GM19463 (cell line): ENCODE results near the gene SUZ12.
A peak's percentile ranks its signal among the peaks of the same experiment; 100 is the strongest.
"Not testable (repeated sequence)": the region's sequence is repeated elsewhere in the genome, so short reads cannot be mapped to it uniquely, and the experiment has no call there.

Experiments used
- ATAC-seq: cut with Tn5 transposase; IDR thresholded peaks from one replicate; pipeline ENCODE4 v1.9.1; 2021; ENCODE audit warnings: mild to moderate bottlenecking, moderate library complexity; ENCODE audit not compliant: unreplicated experiment

SUZ12 gene

DNA sequence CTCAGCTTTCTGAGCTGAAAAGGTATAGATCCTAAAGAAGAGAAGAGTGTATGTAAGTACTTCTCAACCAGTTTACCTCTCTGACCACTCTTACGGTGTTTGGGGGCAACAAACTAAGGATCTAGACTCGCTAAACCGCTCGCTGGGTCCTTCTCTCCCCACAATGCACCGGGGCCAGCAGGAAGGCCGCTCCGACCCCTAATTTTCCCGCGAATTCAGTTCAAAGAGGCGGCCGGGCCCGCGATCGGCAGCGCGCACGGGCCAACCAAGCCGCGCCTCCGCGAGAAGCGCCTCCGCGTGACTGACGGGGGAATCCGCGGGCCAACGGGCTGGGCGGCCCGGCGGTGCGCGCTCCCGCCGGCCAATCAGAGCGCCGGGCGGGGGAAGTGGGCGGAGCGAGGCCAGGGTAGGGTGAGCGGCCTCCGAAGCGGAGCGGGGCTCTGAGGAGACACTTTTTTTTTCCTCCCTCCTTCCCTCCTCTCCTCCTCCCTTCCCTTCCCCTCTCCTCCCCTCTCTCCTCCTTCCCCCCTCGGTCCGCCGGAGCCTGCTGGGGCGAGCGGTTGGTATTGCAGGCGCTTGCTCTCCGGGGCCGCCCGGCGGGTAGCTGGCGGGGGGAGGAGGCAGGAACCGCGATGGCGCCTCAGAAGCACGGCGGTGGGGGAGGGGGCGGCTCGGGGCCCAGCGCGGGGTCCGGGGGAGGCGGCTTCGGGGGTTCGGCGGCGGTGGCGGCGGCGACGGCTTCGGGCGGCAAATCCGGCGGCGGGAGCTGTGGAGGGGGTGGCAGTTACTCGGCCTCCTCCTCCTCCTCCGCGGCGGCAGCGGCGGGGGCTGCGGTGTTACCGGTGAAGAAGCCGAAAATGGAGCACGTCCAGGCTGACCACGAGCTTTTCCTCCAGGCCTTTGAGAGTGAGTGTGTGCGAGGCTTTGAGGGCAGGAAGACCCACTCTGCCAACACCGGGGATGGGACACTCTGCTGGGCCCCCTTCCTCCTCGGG is at the start of gene SUZ12:
Gene SUZ12, plus strand, starts transcription at position 393 of the 995 bp plus-strand sequence. Its CDS starts 240 bp downstream, at position 633.
- peak; percentile 94 for ATAC-seq

DNA sequence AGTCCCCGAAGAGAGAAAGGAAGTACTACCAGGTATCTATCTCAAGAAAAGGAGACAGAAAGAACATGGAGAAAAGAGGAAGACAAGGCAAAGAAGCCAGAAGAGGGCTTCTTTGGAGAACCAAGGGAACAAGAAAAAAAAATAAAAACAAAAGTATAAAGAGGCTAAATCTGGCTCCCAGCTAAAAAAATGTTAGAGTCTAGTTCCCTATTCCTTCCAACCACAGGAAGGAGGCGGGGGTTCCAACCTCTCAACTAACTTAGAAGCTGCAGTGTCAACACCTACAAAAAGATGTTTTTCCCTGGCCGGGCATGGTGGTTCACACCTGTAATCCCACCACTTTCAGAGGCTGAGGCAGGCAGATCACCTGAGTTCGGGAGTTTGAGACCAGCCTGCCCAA is 48.7 kb upstream of the SUZ12 start:
- ATAC-seq = no peak

DNA sequence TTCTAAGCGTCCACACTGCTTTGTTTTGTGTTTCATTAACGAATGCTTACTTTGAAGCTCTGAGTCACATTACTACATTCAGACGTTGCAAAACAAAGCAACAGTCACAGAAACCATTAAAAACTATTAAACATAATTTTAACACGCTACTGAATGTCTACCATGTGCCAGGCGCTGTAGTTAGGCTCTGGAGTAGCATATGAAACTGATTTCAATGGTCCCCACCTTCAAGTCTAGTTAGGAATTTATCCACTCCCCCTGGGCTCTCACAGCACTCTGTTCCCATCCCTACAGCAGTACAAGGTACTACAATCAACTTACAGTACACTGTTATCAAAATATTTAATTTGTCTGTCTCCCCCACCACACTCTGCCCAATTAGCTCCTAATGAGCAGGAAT is 35.9 kb upstream of the SUZ12 start:
- no peak for ATAC-seq

DNA sequence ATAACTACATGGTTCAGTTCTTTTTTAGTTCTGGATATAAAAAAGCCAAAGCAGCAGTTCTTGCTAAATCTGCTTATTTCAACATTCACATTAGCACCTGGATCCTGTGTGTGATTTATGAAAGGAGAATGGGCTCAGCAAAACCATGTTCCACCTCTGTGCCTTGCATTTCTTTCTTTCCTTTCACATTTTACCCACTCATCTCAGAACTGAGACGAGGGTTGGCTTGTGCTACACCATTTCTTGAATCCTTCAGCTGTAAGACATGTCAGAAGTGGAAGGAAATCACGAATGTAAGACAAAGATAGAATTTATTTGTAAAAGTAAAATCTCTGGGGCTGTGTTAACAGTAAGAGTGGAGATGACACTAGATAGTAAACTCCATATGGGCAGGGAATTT is 34.1 kb upstream of the SUZ12 start:
- ATAC-seq = no peak

DNA sequence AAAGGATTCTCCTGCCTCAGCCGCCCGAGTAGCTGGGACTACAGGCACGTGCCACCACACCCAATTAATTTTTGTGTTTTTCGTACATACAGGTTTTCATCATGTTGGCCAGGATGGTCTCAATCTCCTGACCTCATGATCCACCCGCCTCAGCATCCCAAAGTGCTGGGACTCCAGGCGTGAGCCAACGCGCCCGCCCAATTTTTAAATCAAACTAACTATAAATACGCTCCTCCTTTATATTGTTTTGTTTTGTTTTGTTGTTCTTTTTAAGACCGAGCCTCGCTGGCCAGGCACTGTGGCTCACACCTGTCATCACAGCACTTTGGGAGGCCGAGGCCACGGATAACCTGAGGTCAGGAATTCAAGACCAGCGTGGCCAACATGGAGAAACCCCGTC is 33.4 kb upstream of the SUZ12 start:
- ATAC-seq = no peak

DNA sequence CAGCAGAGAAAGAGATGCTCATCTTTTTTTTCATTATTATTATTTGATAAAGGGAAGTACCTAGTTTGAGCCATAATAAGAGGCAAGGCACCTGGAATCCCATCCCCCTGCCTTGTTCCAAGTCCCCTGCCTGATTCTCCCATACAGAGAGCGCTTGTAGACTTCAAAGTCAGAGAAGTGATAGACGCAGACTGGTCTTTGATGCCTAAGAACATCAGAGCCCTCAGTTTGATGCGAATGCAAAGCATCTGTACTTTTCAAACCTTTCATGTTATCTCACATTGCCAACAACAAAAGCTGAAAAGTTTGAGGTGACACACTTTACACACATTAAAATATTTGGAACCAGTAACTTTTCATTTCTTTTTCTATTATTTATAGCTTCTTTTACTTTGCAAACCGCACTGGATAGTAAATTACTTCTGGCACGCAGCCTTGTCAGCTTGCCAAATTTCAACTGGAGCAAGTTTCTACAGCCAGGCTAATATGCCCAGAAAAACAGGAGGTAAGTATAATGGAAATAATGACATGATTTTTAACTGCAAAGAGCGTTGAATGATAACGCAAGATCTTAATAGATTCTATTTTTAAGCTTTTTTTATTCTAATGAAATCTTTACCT is 29.4 kb upstream of the SUZ12 start:
- no peak for ATAC-seq

DNA sequence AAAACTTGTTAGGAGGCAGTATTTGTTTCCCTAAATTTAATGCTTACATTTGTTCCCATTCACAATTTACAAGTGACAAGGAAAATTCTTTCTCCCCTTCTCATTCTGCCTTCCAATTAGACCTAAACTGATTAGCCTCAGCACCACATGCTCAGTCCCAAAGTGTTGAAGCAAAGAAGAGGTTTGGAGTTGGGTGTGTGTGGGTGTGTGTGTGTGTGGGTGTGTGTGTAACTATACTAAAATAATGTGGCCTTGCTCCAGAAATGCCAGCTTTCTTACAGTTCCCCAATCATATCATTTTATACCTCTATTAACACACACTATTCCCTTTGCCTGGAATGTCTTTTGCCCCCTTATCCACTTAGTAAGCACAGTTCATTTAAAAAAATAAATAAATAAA is 28.4 kb upstream of the SUZ12 start:
- ATAC-seq = no peak

GRCh38 chr17:31912705-31913104 is 24.1 kb upstream of the SUZ12 start:
- ATAC-seq = not testable (repeated sequence)

DNA sequence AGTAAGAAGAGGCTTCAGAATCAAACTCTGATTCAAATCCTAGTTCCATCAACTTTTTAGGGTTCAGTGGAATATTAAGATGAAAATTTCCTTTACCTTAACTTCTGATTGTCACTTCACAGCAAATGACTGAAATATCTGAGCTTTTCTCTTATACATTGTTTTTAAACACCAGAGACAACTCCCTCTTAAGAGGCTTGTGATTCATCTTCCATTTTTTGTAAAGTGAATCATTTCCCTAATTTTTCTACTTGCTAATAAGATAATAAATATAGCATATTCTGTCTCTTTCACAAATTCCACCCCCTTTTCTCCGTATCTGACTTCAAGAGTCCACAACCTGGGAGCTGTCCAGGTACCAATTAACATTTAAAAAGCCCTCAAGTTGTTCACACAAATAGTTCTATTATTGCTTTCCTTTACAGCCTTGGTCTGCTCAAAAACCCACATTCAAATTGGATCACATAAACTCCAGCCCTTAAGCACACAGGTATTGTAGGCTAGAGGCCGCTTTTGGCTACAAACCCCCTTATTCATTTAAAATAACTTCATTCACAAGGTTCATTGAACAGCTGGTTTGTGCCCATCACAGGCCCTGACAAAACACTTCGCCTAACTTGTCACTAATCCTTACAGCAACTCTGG is 21.2 kb upstream of the SUZ12 start:
- ATAC-seq = no peak

DNA sequence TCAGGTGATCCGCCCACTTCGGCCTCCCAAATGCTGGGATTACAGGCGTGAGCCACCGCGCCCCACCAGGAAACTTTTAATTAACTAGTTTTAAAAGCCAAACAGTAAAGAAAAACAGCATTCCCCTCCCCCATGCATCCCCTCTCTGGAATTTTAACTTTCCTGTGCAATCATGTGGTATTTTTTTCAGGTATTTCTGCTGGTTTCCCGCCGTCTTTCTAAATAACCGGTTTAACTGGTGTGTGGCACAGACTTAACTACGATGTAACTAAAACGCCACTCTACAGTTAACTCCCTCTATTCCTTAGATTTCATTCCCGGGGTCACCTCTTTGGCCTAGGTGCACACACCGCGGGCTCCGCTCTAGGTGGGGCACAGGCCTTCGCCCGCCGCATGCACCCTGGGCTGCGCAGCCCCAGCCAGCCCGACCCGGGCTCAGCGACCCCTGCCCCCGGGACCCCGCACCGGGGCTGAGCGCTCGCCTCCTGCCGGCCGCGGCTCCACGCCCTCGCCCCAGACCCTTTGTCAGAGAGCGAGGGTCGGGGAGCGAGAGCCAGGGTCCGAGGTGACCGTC is 20.2 kb upstream of the SUZ12 start:
- ATAC-seq = no peak

GRCh38 chr17:31917065-31917529 is 19.7 kb upstream of the SUZ12 start:
- ATAC-seq = no peak

DNA sequence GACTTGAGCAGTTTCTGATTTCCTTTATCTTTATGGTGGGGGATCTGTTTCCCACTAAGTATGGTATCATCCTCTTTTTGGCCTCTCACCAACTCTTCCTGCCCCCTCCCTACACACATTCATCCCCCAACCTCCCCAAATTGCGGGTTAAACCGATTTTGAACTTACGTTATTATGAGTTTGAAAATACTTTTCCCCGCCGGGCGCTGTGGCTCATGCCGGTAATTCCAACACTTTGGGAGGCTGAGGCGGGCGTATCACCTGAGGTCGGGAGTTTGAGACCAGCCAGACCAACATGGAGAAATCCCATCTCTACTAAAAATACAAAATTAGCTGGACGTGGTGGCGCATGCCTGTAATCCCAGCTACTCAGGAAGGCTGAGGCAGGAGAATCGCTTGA is 19.1 kb upstream of the SUZ12 start:
- ATAC-seq = not testable (repeated sequence)

DNA sequence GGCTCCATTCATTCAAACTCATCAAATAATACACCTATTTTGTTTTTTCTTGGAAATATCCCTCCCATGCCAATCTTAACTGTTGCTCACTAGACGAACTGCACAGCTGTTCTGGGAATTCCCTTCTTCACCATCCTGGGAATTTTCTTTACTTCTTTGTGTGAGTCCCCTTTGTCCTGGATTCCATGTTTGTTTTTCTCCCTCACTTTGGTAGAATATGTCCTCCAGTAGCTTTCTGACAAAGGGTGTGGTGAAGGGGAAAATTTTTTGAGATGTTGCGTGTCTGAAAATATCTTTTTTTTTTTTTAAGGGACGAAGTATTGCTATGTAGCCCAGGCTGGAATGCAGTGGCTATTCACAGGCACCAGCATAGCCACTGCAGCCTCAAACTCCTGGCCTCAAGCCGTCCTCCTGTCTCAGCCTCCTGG is 18.1 kb upstream of the SUZ12 start:
- ATAC-seq = no peak

DNA sequence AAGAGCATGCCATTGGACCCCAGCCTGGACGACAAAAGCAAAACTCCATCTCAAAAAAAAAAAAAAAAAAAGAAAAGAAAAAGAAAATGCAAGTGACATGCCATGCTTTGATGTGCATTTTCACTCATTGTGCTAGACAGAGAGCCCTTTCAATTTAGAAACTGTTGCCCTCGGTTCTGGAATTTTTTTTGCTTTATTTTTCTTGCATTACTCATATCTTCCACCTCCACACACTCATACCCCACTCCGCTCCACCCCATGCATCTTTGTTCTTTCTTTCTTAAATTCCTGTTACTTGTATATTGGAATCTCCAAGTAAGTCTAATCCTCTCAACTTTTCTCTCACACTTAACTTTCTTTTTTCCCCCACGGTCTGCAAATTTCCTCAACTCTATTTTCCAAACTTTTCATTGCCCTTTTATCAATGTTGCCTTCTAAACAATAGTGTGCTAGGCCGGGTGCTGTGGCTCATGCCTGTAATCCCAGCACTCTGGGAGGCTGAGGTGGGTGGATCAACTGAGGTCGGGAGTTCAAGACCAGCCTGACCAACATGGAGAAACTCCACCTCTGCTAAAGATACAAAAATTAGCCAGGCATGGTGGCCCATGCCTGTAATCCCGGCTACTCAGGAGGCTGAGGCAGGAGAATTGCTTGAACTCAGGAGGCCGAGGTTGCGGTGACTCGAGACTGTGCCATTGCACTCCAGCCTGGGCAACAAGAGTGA is 16.8 kb upstream of the SUZ12 start:
- ATAC-seq = no peak

DNA sequence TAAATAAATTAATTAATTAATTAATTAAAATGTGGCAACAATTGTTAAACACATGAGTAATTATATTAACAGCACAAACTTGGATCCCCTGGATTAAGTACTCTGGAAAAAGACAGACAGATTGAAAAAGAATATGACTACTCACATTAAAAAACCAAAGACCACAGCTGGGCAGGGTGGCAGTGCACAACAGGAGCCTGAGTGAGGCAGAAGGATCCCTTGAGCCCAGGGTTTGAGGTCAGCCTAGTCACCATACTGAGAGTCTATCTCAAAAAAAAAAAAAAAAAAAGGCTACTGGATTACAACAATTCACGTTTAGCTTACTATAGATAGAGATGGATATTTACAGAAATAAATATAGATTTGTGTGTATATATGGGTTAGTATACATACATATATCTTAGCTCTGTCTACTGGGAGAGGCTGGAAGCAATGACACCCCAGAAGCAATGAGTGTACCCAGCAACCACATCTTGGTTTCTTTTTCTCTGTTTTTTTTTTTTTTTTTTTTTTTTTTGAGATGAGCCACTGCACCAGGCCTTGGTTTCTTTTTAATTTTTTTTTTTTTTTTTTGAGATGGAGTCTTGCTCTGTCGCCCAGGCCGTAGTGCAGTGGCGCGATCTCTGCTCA is 10.6 kb upstream of the SUZ12 start:
- no peak for ATAC-seq

DNA sequence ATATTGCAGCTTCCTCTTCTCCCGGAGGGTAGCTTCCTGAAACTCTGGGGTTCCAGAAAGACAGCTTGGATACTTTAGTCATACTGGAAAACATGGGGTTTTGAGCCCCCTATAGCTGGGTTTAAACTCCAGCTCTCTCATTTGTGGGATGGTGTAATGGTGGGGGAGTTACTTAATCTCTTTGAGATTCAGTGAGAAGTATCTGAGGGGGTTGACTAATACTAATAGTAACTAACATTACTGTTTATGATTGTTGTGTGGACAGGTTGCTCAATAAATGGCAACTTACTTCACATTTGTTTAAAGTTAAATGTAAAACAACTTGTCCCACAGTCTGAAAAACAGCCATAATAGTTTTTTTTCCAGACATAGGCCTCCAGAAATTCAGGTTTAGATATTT is 5.1 kb upstream of the SUZ12 start:
- ATAC-seq = no peak

- no peak for ATAC-seq
These were observed 1.3 kb upstream of the SUZ12 start for GRCh38 chr17:31935512-31935911.

DNA sequence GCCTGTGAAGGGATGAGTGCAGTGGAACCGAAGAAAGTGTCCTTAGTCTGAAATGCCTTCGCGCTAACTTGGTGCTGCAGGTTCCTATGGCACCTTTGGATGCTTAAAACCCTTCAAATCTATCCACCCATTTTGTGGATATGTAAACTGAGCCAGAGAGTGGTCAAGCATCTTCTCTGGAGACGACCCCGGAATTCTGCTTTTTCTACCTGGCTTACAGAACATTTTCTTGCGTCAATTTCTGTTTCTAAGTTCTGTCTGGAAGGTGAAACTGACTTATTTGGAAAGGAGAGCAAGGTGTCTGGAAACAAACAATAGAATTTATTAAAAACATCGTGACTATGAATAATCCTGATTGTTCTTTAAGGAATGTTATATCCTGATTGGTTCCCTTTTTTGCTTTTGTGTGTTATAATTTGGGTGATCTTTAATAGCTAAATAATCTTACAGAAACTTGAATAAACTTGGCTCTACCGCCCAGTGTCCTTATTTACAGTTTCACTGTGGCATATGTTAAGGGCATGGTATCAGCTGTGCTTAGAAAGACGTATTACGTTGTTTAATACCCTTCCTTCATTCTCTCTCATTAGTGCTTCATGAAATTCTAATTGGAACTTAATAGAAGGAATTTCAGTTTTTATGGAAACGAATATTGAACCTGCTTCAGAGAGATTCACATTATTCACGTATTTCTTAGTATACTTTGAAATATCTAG is 1.3 kb downstream of the SUZ12 start:
- not testable (repeated sequence) for ATAC-seq

- ATAC-seq = not testable (repeated sequence)
These were observed 5.1 kb downstream of the SUZ12 start for GRCh38 chr17:31941916-31942315.
